HCT116 (cell line): ENCODE measurements around the gene CDX1.

Experiments used
- CEBPB ChIP-seq: IDR thresholded peaks from 2 replicates; pipeline ENCODE4 v1.6.1; 2012; ENCODE audit warnings: low read depth
- POLR2AphosphoS5 ChIP-seq: IDR thresholded peaks from 2 replicates; pipeline ENCODE4 v1.6.1; 2011; ENCODE audit warnings: mild to moderate bottlenecking, low read depth, low read length, moderate library complexity
- TF ChIP-seq, protein P1 (sequence below), 3 experiments: fragments of 200-600 bp in 1 of 3; sonication (generic) in 1 of 3; IDR thresholded peaks in 2 of 3; conservative IDR thresholded peaks in 1 of 3; 2 replicates each; pipeline ENCODE4 v1.5.1; 2012 to 2017; ENCODE audit warnings: low read depth in 2 of 3, low read length in 2 of 3, antibody characterized with exemption in 1 of 3, borderline replicate concordance in 1 of 3, control low read depth in 1 of 3, mild to moderate bottlenecking in 1 of 3, mixed read lengths in 1 of 3, mixed run types in 1 of 3, moderate library complexity in 1 of 3; ENCODE audit not compliant: insufficient read depth in 1 of 3

DNA sequence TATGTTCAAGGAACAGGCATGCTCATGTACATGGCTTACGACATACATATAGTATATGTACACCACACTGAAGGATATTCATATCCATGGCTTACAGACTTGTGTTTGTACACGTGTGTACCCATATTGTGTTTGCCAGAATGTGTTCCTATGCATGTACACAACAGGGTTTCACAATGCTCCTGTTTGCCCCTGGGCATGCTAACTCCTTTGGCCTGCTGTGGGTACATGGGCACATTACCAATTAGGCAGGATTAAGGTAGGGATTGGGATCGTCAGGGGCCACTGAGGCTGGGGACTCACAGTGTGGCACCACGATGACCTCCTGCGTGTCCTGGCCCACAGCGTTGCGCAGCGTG is 37.1 kb upstream of the CDX1 start:
- TF ChIP-seq POLR2AphosphoS5, result no peak
- TF ChIP-seq, protein P1, sequence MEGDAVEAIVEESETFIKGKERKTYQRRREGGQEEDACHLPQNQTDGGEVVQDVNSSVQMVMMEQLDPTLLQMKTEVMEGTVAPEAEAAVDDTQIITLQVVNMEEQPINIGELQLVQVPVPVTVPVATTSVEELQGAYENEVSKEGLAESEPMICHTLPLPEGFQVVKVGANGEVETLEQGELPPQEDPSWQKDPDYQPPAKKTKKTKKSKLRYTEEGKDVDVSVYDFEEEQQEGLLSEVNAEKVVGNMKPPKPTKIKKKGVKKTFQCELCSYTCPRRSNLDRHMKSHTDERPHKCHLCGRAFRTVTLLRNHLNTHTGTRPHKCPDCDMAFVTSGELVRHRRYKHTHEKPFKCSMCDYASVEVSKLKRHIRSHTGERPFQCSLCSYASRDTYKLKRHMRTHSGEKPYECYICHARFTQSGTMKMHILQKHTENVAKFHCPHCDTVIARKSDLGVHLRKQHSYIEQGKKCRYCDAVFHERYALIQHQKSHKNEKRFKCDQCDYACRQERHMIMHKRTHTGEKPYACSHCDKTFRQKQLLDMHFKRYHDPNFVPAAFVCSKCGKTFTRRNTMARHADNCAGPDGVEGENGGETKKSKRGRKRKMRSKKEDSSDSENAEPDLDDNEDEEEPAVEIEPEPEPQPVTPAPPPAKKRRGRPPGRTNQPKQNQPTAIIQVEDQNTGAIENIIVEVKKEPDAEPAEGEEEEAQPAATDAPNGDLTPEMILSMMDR (IDR thresholded peaks at IDR 0.05 in 2 of 3, conservative IDR thresholded peaks at IDR 0.05 in 1 of 3; ENCODE audit: borderline replicate concordance in 1 of 3, insufficient read depth in 1 of 3, low read depth in 2 of 3, low read length in 2 of 3), result no peak
- no peak for TF ChIP-seq CEBPB
